Large intestine (tissue), 3 donors: ENCODE measurements around the gene TMEM94. TPM values are rescaled to one million over a fixed set of nuclear protein-coding genes. Genes with fewer than 3 reads are reported as not detected.

Experiments used
- DNase-seq, 2 donors: peaks; one replicate each; pipeline versions ENCODE4 v3.0.0 to v3.0.0-alpha.2; 2013
- H3K27ac ChIP-seq: one replicate; pipeline ENCODE4 v1.5.1; 2013; ENCODE audit warnings: low read length
- H3K27me3 ChIP-seq: 2 replicates; pipeline ENCODE4 v1.6.1; 2013; ENCODE audit warnings: low read length; ENCODE audit not compliant: control insufficient read depth, insufficient read depth
- H3K36me3 ChIP-seq: 2 replicates; pipeline ENCODE4 v1.6.1; 2013; ENCODE audit warnings: low read length; ENCODE audit not compliant: control insufficient read depth, insufficient read depth
- H3K4me1 ChIP-seq: one replicate; pipeline ENCODE4 v1.6.1; 2013; ENCODE audit warnings: low read length; ENCODE audit not compliant: control insufficient read depth, insufficient read depth
- H3K4me3 ChIP-seq: one replicate; pipeline ENCODE4 v1.5.1; 2013; ENCODE audit warnings: low read length
- H3K9me3 ChIP-seq: one replicate; pipeline ENCODE4 v1.6.1; 2013; ENCODE audit warnings: mild to moderate bottlenecking, low read depth, low read length, moderate library complexity; ENCODE audit not compliant: control insufficient read depth
- WGBS: methylation state at CpG from one replicate; pipeline ENCODE4 v1.1.5; 2013; ENCODE audit warnings: low lambda C conversion rate; ENCODE audit not compliant: insufficient coverage; 5-methylcytosine and 5-hydroxymethylcytosine counted together
- polyA plus RNA-seq: library from polyadenylated mRNA; unstranded; fragments of 120-200 nt; gene quantifications from one replicate; pipeline ENCODE4 v1.2.1, GENCODE V29; 2013

The TMEM94 gene
- polyA plus RNA-seq, 1 donor: 56.7 TPM

DNA sequence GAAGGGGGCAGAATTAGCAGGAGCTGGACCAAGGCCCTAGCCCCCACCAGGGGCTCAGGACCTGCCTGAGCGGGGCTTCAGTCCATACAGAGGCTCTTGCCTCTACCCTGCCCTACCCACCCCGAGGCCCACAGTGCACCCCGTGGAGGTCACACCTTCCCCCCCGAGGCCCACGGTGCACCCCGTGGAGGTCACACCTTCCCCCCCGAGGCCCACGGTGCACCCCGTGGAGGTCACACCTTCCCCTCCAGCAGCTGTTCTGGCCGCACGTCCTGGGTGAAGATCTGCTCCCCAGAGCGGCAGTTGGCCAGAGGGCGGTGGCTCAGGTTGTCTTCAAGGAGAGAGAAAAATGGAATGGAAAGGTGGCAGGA lies 47.5 kb downstream of the TMEM94 start:
- no peak overlapping the region for H3K4me3 ChIP-seq
- no peak for DNase-seq
- H3K36me3 ChIP-seq: peaks cover 79% of the 10 kb centered on the region
- no peak overlapping the region for H3K27ac ChIP-seq
- WGBS: no CpG with 5 or more reads among the region's 13 CpGs
- H3K27me3 ChIP-seq: no peaks in the 10 kb centered on the region
- H3K4me1 ChIP-seq: peaks cover 23% of the 10 kb centered on the region
- no peaks in the 10 kb centered on the region for H3K9me3 ChIP-seq

DNA sequence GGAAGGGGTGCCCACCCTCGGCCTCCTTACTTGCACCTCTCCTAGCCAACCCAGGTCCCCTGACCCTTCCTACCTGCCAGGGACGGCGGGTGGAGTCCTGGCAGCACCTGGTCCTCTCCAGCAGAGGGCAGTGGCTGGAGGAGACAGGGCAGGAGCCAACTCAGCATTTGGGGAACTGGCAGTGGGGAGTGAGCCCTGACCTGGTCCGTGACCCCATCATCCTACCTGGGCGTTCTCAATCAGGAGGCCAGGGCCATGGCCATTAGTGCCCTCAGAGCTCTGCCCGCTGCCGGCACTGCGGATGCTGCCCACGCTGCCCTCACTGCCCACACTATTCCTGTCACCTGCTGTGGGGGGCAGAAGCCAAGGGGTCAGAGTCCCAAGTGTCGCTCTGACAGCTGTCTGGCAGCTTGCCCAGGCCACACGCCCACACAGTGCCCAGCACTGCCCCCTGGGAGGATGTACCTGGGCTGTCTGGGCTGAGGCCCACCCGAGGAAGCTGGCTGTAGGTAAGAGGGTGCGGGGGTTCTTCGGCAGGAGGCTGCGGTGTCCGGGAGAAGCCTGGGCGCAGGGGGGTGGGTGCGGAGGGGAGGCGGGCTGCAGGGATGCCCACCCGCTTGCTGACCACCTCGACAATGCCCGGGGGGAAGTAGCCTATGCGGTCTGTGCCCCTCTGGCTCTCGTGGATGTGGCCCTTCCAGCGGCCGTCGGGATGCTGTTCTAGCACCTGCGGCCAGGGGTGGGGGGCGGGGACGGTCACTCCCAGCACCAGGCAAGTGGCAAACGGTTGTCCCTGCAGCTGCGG lies 48.1 kb downstream of the TMEM94 start:
- H3K9me3 ChIP-seq: no peaks in the 10 kb centered on the region
- WGBS: no CpG with 5 or more reads among the region's 32 CpGs
- H3K4me3 ChIP-seq: no peak overlapping the region
- H3K27me3 ChIP-seq: no peaks in the 10 kb centered on the region
- peaks cover 29% of the 10 kb centered on the region for H3K4me1 ChIP-seq
- peaks cover 73% of the 10 kb centered on the region for H3K36me3 ChIP-seq
- DNase-seq: peak in 1 of 2 donors; percentile 41
- no peak overlapping the region for H3K27ac ChIP-seq

DNA sequence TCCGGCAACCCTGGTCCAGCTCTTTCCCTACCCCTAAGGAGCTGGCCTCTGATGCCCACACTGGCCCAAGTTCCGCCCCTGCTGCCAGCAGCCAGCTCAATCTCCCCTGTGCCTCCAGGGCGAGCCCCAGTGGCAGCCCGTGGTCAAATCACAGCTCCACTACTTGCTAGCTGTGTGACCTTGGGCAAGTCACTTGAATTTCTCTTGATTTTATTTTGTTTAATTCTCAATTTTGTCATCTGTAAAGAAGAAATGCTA lies 48.6 kb downstream of the TMEM94 start:
- Histone ChIP-seq H3K4me1 (peaks cover 34% of the 10 kb centered on the region), H3K36me3 (peaks cover 73% of the 10 kb centered on the region), H3K4me3 (no peak overlapping the region), H3K27ac (no peak overlapping the region), H3K9me3 (no peaks in the 10 kb centered on the region), H3K27me3 (no peaks in the 10 kb centered on the region)
- no peak for DNase-seq
- no CpG with 5 or more reads among the region's 4 CpGs for WGBS

DNA sequence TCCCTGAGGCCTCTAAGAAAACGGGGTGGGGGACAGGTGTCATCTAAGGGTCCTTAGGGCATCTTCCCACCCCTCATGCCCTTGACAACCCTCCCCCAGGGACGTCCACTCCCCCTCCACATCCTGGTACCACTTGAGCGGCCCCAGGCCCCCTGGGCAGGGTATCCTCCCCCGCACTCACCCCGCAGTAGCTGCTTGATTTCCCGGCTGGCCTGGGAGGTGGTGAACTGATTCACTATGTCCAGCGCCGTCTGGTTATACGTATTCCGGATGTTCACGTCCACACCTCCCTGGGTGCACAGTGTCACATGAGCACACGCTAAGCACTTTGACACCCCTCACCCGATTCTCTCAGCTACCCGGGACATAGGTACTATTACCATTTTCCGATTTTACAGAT lies 49.2 kb downstream of the TMEM94 start:
- Histone ChIP-seq H3K4me3 (no peak overlapping the region), H3K4me1 (peaks cover 37% of the 10 kb centered on the region), H3K36me3 (peaks cover 70% of the 10 kb centered on the region), H3K9me3 (no peaks in the 10 kb centered on the region), H3K27me3 (no peaks in the 10 kb centered on the region), H3K27ac (no peak overlapping the region)
- no peak for DNase-seq
- WGBS: 100% methylated on average over 4 of the region's 15 CpGs

DNA sequence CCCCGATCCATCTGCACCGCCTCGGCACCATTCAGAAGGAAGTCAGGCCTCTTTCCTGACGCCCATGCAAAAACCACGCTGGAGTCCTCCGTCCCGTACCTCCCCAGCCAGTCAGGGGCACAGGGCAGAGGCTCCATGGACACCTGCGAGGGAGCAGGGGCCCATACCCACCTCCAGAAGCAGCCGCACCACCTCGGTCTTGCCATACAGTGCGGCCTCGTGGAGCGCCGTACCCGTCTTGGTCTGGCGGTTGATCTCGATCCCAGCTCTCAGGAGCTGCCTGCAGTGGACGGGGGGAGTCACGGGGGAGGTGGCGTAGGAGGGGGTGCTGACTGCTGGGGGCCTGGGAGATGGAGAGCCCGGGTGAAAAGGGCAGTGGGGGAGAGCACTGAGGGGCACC lies 49.7 kb downstream of the TMEM94 start:
- Histone ChIP-seq H3K36me3 (peaks cover 66% of the 10 kb centered on the region), H3K4me3 (no peak overlapping the region), H3K4me1 (peaks cover 42% of the 10 kb centered on the region), H3K27ac (no peak overlapping the region), H3K9me3 (no peaks in the 10 kb centered on the region), H3K27me3 (no peaks in the 10 kb centered on the region)
- WGBS: no CpG with 5 or more reads among the region's 21 CpGs
- no peak for DNase-seq

DNA sequence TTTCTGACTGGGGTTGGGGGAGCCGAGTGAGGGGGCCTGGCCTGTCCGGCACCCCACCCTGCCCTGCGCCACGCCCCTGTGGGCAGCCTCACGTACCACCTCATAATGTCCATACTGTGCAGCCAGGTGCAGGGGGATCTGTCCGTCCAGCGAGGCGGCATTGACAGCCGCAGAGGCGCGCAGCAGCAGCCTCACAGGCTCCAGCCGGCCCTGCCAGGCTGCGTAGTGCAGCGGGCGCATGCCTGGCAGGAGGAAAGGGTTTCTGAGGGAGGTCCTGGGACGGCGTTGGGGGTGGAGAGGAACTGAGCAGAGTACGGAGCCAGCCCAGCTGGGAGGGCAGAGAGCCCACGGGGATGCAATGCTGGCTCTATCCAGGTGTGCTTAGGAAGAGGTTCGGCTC lies 50.5 kb downstream of the TMEM94 start:
- H3K4me1 ChIP-seq: peaks cover 49% of the 10 kb centered on the region
- no peaks in the 10 kb centered on the region for H3K9me3 ChIP-seq
- peaks cover 63% of the 10 kb centered on the region for H3K36me3 ChIP-seq
- H3K27me3 ChIP-seq: no peaks in the 10 kb centered on the region
- WGBS: no CpG with 5 or more reads among the region's 20 CpGs
- no peak overlapping the region for H3K4me3 ChIP-seq
- H3K27ac ChIP-seq: no peak overlapping the region
- DNase-seq: no peak

DNA sequence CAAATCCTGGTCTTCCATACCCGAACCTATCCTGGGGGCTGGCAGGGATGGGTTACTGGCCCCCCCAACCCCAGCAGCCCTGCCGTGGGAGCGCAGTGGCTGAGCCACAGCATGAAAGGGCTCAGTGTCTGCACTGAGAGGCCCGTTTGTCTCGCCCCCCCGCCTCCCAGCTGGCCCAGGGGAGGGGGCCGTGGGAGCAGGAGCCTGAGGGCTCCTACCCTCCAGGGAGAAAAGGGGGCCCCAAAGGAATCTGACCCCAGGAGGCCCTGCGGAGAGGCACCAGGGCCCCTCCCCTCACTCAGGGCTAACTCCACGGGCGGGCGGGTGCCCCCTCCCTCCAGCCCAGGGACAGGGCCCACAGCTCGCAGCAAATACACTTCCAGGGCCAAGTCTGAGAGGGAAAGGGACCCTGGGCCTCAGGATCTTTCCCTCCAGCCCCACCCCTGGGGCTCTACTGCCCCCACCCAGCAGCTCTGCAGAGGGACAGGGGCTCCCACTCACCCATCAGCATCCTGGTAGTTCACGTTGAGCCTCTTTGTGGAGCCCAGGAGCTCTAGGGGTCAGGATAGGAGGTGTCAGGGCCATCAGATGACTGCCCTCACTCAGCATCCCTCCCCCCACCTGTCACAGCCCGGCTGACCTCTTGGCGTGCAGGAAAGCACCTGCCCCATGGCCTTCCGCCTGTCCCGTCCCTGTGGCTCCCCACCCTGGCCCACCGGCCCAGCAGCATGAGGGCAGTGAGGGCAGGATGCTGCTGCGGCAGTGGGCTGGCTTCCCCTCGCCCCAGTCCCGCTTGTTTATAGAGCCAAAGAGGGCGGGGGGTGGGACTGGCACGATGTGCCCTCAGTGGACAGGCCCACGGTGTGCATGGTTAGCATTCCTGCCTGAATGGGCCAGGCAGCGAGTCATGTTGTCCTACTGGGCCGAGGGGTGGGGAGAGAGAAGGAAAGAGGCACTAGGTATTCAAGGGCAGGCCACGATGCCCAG lies 51.6 kb downstream of the TMEM94 start:
- Histone ChIP-seq H3K36me3 (peaks cover 61% of the 10 kb centered on the region), H3K27me3 (no peaks in the 10 kb centered on the region), H3K27ac (peak overlapping the region; percentile 41), H3K9me3 (no peaks in the 10 kb centered on the region), H3K4me1 (peaks cover 61% of the 10 kb centered on the region), H3K4me3 (no peak overlapping the region)
- peak; percentile 54 to 81 for DNase-seq
- no CpG with 5 or more reads among the region's 27 CpGs for WGBS

DNA sequence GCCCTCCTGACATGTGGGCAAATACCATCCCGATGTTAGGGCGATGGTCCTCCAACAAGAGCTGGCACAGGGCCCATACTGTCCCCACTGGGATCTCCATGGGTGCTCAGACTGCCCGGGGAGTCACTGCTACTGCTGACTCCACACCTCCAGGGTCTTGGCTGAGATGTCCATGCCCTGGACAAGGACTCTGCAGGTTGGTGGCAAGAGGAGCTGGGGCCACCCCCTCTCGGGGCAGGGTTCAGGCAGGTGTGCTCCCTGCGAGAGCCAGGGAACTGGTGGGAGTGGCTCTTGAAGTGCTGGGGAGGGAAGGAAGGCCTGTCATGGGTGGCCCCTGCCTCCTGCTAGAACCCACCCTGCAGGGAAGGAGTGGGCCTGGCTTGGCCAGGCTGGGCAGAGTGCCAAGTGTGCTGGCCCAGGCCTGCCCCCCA lies 52.5 kb downstream of the TMEM94 start:
- no CpG with 5 or more reads among the region's 5 CpGs for WGBS
- Histone ChIP-seq H3K4me1 (peaks cover 70% of the 10 kb centered on the region), H3K4me3 (no peak overlapping the region), H3K27me3 (no peaks in the 10 kb centered on the region), H3K9me3 (no peaks in the 10 kb centered on the region), H3K36me3 (peaks cover 57% of the 10 kb centered on the region), H3K27ac (peak overlapping the region; percentile 41)
- peak; percentile 61 to 81 for DNase-seq

DNA sequence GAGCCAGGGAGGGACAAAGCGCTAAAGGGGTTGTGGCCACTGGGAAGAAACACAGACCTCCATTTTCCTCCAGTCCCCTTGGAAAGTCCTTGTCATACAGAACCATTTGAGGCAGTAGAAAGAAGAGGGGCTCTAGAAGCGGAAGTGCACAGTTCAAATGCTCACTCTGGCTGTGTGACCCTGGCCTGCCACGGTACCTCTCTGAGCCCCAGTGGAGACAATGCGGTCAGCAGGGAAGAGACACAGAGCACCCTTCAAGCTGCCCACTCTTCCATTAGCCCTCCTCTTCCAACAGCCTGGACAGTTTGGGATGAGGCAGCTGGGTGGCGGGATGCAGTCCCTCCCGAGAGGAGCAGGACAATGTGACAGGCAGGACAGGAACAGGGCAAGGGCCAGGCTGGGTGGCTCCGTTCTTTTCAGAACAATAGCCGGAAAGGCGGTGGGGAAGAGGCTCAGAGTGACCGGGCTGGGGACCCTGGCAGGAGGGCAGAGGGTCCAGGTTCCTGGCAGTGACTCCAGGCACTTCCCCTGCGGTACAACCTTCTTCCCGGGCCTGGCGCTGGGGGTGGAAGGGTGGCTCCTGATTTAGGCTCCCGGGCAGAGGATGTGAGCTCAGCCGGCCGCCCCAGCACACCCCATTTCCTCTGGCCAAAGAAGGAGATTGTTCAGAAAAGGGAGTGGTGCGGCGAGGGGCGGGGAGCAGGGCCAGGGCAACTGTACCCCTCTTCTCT lies 53.3 kb downstream of the TMEM94 start:
- H3K9me3 ChIP-seq: no peaks in the 10 kb centered on the region
- no peak overlapping the region for H3K4me3 ChIP-seq
- peaks cover 74% of the 10 kb centered on the region for H3K4me1 ChIP-seq
- no CpG with 5 or more reads among the region's 19 CpGs for WGBS
- H3K27me3 ChIP-seq: no peaks in the 10 kb centered on the region
- H3K36me3 ChIP-seq: peaks cover 50% of the 10 kb centered on the region
- H3K27ac ChIP-seq: peak overlapping the region; percentile 41
- DNase-seq: no peak

DNA sequence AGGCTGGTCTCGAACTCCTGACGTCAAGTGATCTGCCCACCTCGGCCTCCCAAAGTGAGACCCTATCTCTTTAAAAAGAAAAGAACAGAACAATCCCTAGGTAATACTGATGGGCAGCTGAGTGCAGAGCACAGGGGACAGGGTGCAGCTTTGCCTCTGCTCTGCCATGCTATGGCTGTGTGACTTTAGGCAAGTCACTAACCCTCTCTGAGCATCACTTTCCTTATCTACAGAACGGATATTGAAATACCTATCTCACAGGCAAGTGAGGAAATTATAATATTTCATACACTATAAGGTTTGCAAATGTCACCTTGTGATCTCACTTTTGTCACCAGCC lies 54.8 kb downstream of the TMEM94 start:
- Histone ChIP-seq H3K4me3 (no peak overlapping the region), H3K36me3 (peaks cover 37% of the 10 kb centered on the region), H3K27ac (peak overlapping the region; percentile 63), H3K4me1 (peaks cover 72% of the 10 kb centered on the region), H3K27me3 (no peaks in the 10 kb centered on the region), H3K9me3 (no peaks in the 10 kb centered on the region)
- no peak for DNase-seq
- no CpG with 5 or more reads among the region's 4 CpGs for WGBS
